Muscle layer of colon (tissue), 2 donors: Measurements from ENCODE around the gene CORIN.
"Not testable (repeated sequence)": the region's sequence is repeated elsewhere in the genome, so short reads cannot be mapped to it uniquely, and the experiment has no call there.

Experiments
- H3K27ac ChIP-seq: one replicate; pipeline ENCODE4 v1.7.0; 2013; ENCODE audit warnings: low read depth, mild to moderate bottlenecking, low read length, moderate library complexity
- H3K27me3 ChIP-seq, 2 donors: one replicate each; pipeline ENCODE4 v1.7.0; 2013; ENCODE audit warnings: low read length in 2 of 2, mild to moderate bottlenecking in 2 of 2; ENCODE audit not compliant: insufficient read depth in 2 of 2, control insufficient read depth in 1 of 2
- H3K36me3 ChIP-seq: one replicate; pipeline ENCODE4 v1.7.0; 2013; ENCODE audit warnings: mild to moderate bottlenecking, low read length; ENCODE audit not compliant: insufficient read depth
- H3K4me1 ChIP-seq: one replicate; pipeline ENCODE4 v1.7.0; 2013; ENCODE audit warnings: mild to moderate bottlenecking, low read length; ENCODE audit not compliant: insufficient read depth
- H3K4me3 ChIP-seq, 2 donors: one replicate each; pipeline ENCODE4 v1.7.0; 2013; ENCODE audit warnings: low read length in 2 of 2, low read depth in 1 of 2, mild to moderate bottlenecking in 1 of 2, moderate library complexity in 1 of 2
- H3K9ac ChIP-seq: one replicate; pipeline ENCODE4 v1.7.0; 2013; ENCODE audit warnings: low read length
- H3K9me3 ChIP-seq: one replicate; pipeline ENCODE4 v1.7.0; 2013; ENCODE audit warnings: mild to moderate bottlenecking, low read length
- donor health status: abdominal sarcoma.
- donor health status: Adenocarcinoma of cecum.

CORIN gene

DNA sequence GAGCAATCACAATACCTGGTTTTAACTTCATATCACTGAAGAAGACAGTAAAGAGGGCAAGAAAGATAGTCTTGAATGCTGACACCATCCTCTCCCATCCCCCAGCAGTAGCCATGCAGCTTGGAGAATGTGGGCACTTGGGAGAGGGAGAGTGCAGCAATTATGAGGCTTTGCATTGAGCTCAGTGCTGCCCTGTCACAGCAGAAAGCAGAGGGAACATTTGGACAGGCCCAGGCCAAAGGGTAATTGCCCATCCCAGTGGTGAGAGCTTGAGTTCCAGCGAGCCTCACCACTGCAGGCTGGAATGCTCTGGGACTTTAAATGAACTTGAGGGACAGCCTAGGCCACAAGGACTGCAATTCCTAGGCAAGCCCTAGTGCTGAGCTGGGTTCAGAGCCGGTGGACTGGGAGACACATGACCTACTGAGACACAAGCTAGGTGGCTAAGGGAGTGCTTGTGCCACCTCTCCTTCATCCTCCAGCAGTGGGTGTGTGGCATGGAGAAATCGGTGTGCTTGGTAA, 36.3 kb downstream of the CORIN start:
- Histone ChIP-seq H3K4me3 (no peak overlapping the region), H3K4me1 (no peaks in the 10 kb centered on the region), H3K36me3 (no peaks in the 10 kb centered on the region), H3K27ac (no peak overlapping the region), H3K9me3 (no peaks in the 10 kb centered on the region), H3K27me3 (no peaks in the 10 kb centered on the region), H3K9ac (no peak overlapping the region)

DNA sequence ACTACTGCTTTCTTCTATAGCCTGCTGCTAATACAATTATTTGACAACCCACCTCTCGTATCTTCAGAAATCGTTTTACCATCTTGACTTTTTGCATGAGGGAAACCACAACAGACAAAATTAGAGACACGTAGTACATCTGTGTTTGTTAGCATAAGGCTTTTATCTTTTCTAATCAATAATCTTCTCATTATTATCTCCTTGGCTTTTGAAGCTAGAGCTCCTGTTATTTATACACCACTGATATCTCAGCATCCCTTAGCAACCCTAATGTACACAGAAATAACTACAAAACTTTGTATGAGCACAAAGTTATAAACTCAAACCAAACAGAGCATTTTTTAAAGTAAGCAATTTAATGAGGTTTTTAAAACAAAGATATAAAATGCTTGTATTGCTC, 39.7 kb downstream of the CORIN start:
- no peaks in the 10 kb centered on the region for H3K9me3 ChIP-seq
- H3K4me3 ChIP-seq = no peak overlapping the region
- no peaks in the 10 kb centered on the region for H3K4me1 ChIP-seq
- no peaks in the 10 kb centered on the region for H3K27me3 ChIP-seq
- no peaks in the 10 kb centered on the region for H3K36me3 ChIP-seq
- H3K9ac ChIP-seq = no peak overlapping the region
- H3K27ac ChIP-seq = no peak overlapping the region

DNA sequence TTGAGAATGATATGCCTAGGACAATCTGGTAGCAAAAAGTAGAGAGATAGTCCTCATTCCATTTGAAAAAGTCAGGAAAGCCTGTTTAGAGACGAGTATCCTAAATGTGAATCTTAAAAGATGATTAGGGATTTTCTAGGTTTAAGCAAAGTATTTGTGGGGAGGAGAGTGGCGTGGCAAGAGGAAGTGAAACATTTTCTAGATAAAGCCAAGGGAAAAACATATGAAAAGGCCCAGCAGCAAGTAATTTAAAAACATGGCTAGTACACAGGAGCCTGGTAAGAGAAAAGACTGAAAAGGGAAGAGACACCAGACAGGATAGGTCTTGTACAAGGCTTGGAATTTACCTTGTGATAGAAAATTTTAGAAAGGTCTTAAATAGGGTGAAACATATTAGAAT, 45.9 kb downstream of the CORIN start:
- no peak overlapping the region for H3K9ac ChIP-seq
- H3K36me3 ChIP-seq = no peaks in the 10 kb centered on the region
- no peaks in the 10 kb centered on the region for H3K9me3 ChIP-seq
- no peaks in the 10 kb centered on the region for H3K4me1 ChIP-seq
- no peak overlapping the region for H3K27ac ChIP-seq
- no peak overlapping the region for H3K4me3 ChIP-seq
- H3K27me3 ChIP-seq = no peaks in the 10 kb centered on the region

DNA sequence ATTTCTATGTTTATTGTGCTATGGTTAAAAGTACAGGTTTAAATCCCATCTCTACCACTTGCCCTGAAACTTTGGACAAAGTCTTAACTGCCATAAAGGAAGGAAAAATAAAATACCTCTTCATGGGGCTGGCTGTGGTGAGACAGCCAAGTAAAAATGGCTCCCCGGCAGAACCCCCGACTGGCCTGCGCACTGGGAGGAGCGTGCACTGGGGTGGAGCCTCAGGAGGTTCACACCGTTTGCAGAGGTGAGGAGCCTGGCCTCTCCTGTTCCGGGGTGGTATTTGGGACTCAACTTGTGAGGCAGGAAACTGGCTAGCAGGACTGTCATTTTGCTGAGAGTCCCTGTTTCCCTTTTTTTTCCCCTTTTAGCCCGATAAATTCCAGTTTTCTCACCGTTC, 47.8 kb downstream of the CORIN start:
- Histone ChIP-seq H3K36me3 (no peaks in the 10 kb centered on the region), H3K27me3 (no peaks in the 10 kb centered on the region), H3K9ac (no peak overlapping the region), H3K4me1 (no peaks in the 10 kb centered on the region), H3K9me3 (no peaks in the 10 kb centered on the region), H3K4me3 (no peak overlapping the region), H3K27ac (no peak overlapping the region)

DNA sequence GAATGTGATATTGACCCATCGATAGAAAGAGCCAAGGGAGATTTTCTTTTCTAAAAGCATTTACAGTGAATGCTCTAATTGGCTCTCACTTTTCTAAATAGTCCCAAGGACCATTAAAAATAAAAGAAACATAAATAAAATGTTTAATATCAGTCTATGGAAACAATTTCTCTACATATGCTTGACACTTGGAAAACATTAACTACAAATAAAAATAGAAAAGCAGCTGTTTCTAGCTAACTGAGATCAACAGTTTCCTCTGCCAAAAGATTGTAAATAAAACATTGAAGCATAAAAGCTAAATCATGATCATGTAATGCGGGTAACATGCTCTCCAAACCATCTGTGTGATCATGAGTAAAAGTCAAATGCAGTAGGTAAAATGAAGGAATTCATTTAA, 49.7 kb downstream of the CORIN start:
- no peaks in the 10 kb centered on the region for H3K27me3 ChIP-seq
- no peak overlapping the region for H3K27ac ChIP-seq
- no peaks in the 10 kb centered on the region for H3K9me3 ChIP-seq
- H3K9ac ChIP-seq = no peak overlapping the region
- H3K4me1 ChIP-seq = no peaks in the 10 kb centered on the region
- H3K36me3 ChIP-seq = no peaks in the 10 kb centered on the region
- H3K4me3 ChIP-seq = no peak overlapping the region

DNA sequence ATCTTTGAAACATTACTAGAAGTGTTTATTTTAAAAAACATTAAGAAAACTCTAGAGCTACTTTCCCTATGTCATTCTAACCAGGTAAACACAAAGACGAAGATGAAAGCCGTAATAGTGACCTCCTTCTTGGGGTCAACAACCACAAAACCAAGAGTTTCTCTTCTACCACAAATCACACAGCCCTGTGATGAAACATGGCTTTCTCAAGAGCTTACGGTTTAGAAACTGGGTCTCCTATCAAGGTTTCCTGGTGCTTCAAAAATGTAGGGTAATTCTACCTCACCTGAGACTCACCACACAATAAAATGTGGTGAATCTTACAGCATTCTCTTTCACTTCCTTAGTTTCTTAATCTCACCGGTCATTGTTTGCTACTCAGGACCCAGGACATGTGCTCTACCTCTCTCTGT, 50.9 kb downstream of the CORIN start:
- Histone ChIP-seq H3K9me3 (no peaks in the 10 kb centered on the region), H3K27ac (no peak overlapping the region), H3K27me3 (no peaks in the 10 kb centered on the region), H3K36me3 (no peaks in the 10 kb centered on the region), H3K9ac (no peak overlapping the region), H3K4me1 (no peaks in the 10 kb centered on the region), H3K4me3 (no peak overlapping the region)

DNA sequence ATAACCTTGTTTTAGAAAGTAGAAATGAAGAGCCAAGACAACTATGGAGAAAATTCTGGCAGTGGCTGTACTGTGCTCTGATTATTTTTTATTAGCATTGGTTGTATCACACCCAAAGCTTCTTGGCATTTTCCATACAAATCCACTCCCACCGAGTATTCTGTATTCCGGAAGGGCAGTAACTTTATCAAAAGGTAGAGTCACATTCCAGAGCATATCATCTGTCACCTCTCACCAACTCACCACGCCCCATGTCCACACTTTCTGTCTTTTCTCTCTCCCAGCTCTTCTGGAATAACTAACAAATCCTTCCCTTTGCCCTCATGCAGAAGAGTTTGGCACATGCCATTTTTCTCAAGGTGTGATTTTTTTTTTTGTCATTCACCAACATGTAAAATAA, 52.7 kb downstream of the CORIN start:
- Histone ChIP-seq H3K4me1 (no peaks in the 10 kb centered on the region), H3K36me3 (no peaks in the 10 kb centered on the region), H3K9ac (no peak overlapping the region), H3K27me3 (no peaks in the 10 kb centered on the region), H3K9me3 (no peaks in the 10 kb centered on the region), H3K27ac (no peak overlapping the region), H3K4me3 (no peak overlapping the region)

DNA sequence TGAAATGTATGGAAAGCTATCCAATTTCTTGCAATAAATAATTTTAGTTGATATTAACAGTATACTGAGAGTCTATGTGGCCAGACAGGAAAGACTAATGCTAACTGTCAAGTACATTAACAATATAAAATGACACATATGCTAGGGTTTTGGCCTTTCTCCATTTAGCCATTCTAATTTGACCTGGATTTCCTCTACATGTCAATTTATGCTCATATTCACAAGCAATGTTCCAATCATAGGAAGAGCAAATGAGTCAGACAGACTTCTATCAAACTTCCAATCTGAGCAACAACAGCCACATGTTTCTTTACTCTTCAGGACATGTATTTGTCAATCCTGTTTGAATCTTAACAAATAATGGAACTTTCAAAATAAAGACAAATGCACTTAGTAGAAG, 53.6 kb downstream of the CORIN start:
- Histone ChIP-seq H3K9me3 (no peaks in the 10 kb centered on the region), H3K4me3 (no peak overlapping the region), H3K4me1 (no peaks in the 10 kb centered on the region), H3K36me3 (no peaks in the 10 kb centered on the region), H3K27me3 (no peaks in the 10 kb centered on the region), H3K27ac (no peak overlapping the region), H3K9ac (no peak overlapping the region)

DNA sequence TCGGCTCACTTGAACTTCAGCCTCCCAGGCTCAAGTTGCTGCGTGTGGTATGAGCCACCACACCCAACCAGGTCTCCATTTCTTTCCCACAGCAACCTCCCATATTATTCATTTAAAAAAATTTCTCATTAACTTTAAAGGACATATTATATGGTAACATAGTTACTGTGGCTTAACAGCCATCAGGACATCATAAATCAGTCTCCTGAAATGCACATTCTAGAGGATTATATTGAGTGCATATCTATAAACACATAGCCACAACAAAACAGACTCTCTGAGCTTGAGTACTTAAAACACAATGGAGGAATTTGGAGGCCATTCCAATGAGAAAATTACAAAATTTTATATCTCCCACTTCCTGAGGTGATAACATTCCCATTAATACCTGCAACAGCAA, 61.5 kb downstream of the CORIN start:
- no peaks in the 10 kb centered on the region for H3K27me3 ChIP-seq
- H3K9ac ChIP-seq = no peak overlapping the region
- H3K36me3 ChIP-seq = no peaks in the 10 kb centered on the region
- H3K27ac ChIP-seq = no peak overlapping the region
- H3K9me3 ChIP-seq = no peaks in the 10 kb centered on the region
- H3K4me1 ChIP-seq = no peaks in the 10 kb centered on the region
- no peak overlapping the region for H3K4me3 ChIP-seq

DNA sequence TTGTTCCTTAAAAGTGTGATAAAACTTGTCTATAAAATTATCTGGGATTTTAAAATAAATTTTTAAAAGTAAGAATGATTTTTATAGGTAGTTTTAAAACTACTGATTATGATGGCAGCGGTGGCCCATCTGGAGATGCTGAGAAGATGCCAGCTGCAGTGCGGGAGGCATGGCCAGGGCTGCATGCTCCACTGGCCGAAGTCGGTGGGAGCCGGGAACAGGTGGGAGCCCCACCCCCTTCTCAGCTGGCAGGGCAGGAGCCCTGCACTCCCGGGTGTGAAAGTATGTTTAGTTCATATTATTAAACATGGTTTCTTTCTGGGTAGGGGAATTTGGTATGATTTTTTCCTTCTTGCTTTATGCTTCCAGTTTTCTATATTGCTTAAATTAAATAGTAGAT, 63.8 kb downstream of the CORIN start:
- H3K9ac ChIP-seq = no peak overlapping the region
- no peaks in the 10 kb centered on the region for H3K4me1 ChIP-seq

DNA sequence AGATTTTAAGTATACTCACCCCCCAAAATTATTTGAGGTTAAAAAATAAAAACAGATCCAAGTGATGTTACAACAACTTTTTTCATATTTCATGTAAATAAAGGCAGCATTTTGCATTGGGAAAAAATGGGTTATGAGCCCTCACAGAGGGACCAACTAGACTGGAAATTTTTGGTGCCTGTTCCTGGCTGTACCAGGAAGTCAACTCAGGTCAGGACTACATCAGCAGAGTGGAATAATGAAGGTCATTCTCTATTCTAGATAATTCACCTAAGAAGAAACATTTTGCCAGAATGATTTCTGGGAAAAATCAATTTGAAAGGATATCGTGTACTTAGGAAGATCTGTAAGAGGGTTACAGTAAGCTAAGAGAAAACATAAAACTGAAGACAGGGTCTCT, 66.8 kb downstream of the CORIN start:
- Histone ChIP-seq H3K27me3 (no peaks in the 10 kb centered on the region), H3K4me3 (no peak overlapping the region), H3K36me3 (no peaks in the 10 kb centered on the region), H3K9me3 (no peaks in the 10 kb centered on the region), H3K27ac (no peak overlapping the region), H3K9ac (no peak overlapping the region), H3K4me1 (no peaks in the 10 kb centered on the region)

More for the DNA sequence above, 63.8 kb downstream of the CORIN start:
- Histone ChIP-seq H3K36me3 (no peaks in the 10 kb centered on the region), H3K27me3 (no peaks in the 10 kb centered on the region), H3K4me3 (no peak overlapping the region), H3K9me3 (no peaks in the 10 kb centered on the region), H3K27ac (no peak overlapping the region)

DNA sequence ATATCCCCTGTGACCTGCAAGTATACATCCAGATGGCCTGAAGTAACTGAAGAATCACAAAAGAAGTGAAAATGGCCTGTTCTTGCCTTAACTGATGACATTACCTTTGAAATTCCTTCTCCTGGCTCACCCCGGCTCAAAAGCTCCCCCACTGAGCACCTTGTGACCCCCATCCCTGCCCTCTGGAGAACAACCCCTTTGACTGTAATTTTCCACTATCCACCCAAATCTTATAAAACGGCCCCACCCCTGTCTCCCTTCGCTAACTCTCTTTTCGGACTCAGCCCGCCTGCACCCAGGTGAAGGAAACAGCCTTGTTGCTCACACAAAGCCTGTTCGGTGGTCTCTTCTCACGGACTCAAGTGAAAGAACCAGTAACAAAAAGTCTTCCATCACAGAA, 69.9 kb downstream of the CORIN start:
- not testable (repeated sequence) for H3K27ac ChIP-seq, H3K9me3 ChIP-seq, H3K4me1 ChIP-seq, H3K4me3 ChIP-seq, H3K27me3 ChIP-seq, H3K36me3 ChIP-seq, H3K9ac ChIP-seq
